ENCODE data around the gene IL27RA.

IL27RA gene

DNA sequence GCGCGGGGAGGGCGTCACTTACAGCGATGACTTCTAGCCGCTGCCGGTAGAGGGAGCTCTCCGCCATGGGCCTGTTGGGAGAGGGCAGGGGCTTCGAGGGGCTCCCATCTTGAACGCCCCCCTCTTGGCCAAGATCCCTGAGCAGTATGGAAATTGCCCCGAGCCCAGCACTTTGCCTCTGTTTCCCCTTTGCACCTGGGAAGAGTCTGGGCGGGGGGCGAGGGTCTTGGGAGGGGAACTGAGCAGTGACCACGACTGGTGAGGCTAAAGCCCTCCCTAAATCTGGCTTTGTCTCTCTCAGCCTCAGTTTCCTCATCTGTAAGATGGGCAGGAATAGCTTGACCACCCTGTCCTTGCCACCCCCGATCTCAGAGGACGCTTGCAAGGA is 27.5 kb downstream of the IL27RA start:
- no peak for DNase-seq (ENCODE audit: low spot score)

DNA sequence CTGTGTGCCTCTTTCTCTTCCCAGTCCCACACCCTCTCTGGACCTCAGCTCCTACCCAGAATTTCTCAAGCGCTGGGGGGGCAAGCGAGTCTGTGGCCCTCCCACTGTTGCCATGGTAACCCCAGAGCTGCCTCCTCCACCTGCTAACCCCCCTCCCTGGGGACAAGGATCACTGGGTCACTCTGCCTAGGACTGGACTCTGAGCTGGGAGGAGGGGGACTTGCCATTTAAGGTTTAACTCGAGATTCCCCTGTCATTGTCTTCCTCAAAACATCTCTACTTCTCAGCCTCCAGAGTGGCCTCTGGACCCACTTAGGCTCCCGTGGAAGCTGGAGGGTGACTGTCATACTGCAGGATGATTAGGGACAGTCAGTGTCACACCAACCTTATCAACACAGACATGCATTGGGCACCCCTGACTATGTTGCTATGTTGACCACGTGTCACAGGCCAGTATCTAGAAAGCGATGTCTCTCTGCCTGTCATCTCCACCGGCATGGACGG is 28.1 kb downstream of the IL27RA start:
- no peak for DNase-seq (ENCODE audit: low spot score)

GRCh38 chr19:14061081-14061749 is 29.7 kb downstream of the IL27RA start:
- DNase-seq (ENCODE audit: low spot score) = no peak

- DNase-seq (ENCODE audit: low spot score) = peak; percentile 71
Observed at GRCh38 chr19:14061751-14062557, 30.4 kb downstream of the IL27RA start, which contains the start of gene PALM3. Gene PALM3, minus strand, starts transcription at chr19:14062076. Its CDS starts 96 bp downstream, at chr19:14061980.

GRCh38 chr19:14062558-14062855 is 30.9 kb downstream of the IL27RA start:
- no peak for DNase-seq (ENCODE audit: low spot score)

- DNase-seq (ENCODE audit: low spot score) = no peak
Observed at GRCh38 chr19:14063105-14063504, 31.5 kb downstream of the IL27RA start.

- DNase-seq (ENCODE audit: low spot score) = no peak
Observed at GRCh38 chr19:14066134-14066533, 34.6 kb downstream of the IL27RA start.

DNA sequence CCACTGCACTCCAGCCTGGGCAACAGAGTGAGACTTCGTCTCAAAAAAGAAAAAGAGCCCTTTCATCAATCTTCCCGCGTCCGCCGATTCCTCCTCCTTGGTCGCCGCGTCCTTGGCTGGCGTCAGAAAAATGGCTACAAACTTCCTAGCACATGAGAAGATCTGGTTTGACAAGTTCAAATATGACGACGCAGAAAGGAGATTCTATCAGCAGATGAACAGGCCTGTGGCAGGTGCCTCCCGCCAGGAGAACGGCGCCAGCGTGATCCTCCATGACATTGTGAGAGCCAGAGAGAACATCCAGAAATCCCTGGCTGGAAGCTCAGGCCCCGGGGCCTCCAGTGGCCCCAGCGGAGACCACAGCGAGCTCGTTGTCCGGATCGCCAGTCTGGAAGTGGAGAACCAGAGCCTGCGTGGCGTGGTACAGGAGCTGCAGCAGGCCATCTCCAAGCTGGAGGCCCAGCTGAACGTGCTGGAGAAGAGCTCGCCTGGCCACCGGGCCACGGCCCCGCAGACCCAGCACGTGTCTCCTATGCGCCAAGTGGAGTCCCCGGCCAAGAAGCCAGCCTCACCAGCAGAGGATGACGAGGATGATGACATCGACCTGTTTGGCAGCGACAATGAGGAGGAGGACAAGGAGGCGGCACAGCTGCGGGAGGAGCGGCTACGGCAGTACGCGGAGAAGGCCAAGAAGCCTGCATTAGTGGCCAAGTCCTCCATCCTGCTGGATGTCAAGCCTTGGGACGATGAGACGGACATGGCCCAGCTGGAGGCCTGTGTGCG is 38.9 kb downstream of the IL27RA start:
- DNase-seq (ENCODE audit: low spot score) = no peak

DNA sequence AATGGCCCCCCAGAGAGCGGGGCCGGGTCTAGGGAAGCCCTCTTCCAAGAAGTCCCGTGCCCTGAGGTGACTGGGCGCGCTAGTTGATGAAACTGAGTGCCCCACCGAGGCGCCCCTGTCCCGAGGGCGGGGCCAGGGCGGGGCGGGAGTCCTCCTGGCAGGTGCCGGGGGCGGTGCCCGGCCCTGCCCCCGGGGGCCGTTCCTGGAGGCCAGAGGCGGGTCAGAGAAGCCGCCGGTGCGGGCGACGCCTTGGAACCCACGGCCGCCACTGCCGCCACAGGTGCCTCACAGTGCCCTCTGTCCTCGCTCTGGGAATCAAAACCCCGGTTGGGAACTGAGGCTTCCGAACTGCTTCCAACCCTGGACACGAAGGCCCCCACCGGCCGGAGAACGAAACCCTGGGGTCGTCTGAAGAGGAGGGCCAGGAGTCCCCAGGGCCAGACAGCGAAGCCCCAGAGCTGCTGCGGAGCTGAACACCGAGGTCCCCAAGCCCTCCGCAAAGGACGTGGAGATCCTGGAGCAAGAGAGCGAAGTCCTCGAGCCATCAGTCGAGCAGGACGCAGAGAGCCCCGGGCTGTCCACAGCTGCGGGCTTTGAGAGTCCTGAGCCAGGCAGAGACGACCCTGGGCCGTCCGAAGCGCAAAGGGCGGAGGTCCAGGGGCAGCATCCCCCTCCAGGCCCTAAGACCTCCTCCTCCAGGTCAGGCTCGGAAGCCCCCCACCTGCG is 41.1 kb downstream of the IL27RA start, which contains the start of gene MISP3:
MISP3 (plus strand) TSS at position 252 of the 726 bp plus-strand sequence. CDS start 524 bp downstream, outside the sequence.
- peak; percentile 73 for DNase-seq (ENCODE audit: low spot score)

DNA sequence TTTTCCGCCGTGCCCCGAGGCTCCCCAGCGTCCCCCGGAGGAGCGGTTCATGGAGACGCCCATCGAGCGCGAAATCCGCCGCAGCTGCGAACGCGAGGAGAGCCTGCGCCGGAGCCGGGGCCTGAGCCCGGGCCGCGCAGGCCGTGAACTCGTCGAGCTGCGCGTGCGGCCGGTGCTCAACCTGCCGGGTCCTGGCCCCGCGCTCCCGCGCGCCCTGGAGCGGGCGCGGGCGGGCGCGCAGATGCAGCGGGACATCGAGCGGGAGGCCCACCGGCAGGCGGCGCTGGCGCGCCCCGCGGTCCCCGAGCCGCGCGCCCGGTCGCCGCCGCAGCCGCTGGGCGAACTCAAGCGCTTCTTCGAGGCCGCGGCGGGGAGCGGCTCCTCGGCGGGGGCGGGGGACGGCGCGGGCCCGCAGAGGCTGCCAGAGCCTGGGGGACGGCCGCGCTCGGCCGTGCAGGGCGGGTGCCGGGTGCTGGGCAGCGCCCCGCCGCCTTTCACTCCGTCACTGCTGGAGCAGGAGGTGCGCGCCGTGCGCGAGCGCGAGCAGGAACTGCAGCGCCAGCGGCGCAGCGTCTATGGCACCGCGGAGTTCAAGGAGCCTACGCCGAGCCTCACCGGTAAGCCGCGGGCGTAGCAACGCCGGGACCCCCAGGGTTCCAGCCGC is 41.8 kb downstream of the IL27RA start:
- peak; percentile 85 for DNase-seq (ENCODE audit: low spot score)

GRCh38 chr19:14073925-14074838 is 42.6 kb downstream of the IL27RA start:
- no peak for DNase-seq (ENCODE audit: low spot score)

GRCh38 chr19:14078411-14078810 is 46.8 kb downstream of the IL27RA start:
- DNase-seq (ENCODE audit: low spot score) = no peak

- DNase-seq (ENCODE audit: low spot score) = peak; percentile 100
Observed at GRCh38 chr19:14080887-14081796, 49.6 kb downstream of the IL27RA start.

GRCh38 chr19:14081797-14082674 is 50.5 kb downstream of the IL27RA start:
- peak; percentile 63 for DNase-seq (ENCODE audit: low spot score)

DNA sequence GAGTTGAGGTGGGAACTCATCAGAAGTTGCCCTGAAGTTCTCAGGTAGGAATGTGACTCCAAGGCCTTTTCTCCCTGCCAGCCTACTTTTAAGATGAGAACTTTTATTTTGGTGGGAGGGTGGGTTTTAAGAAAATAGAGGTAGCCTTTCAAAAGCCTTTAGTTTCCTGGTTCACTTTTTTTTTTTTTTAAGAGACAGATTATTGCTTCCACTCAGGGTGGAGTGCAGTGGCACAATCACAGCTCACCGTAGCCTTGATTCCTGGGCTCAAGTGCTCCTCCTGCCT is 51.1 kb downstream of the IL27RA start:
- no peak for DNase-seq (ENCODE audit: low spot score)

GRCh38 chr19:14085309-14085995 is 53.9 kb downstream of the IL27RA start, which contains the start of gene C19orf67:
Gene C19orf67, minus strand, starts transcription at chr19:14085783. Its CDS starts 156 bp downstream, at chr19:14085627.
- no peak for DNase-seq (ENCODE audit: low spot score)

DNA sequence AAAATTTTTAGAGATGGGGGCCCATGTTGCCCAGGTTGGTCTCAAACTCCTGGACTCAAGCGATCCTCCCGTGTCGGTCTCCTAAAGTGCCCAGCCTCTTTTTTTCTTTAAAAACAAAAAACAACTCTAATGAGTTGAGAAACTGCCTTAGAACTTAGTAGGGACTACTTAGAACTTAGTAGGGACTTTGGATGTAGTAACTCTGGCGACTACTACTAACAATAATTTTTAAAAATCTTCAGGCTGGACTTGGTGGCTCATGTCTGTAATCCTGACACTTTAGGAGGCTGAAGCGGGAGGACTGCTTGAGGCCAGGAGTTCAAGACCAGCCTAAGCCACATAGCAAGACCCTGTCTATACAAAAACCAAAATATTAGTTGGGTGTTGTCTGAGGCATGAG is 54.5 kb downstream of the IL27RA start:
- no peak for DNase-seq (ENCODE audit: low spot score)

All from kidney tubule cell (primary cell).